PFSK-1 (cell line): Measurements from ENCODE around the gene SAP25.
A peak's percentile ranks its signal among the peaks of the same experiment; 100 is the strongest.

Source experiments
- POLR2AphosphoS5 ChIP-seq: IDR thresholded peaks from 2 replicates; pipeline ENCODE4 v1.6.1; 2012; ENCODE audit warnings: low read depth, mild to moderate bottlenecking, control low read depth, low read length, moderate library complexity
- TAF1 ChIP-seq: IDR thresholded peaks from 2 replicates; pipeline ENCODE4 v1.6.1; 2012; ENCODE audit warnings: low read length, control low read depth, borderline replicate concordance; ENCODE audit not compliant: insufficient read depth
- TF ChIP-seq, protein P1 (sequence below), 2 experiments: IDR thresholded peaks; 2 replicates each; pipeline versions ENCODE4 v1.6.1 to v1.8.0; 2011 to 2012; ENCODE audit warnings: low read depth in 2 of 2, low read length in 2 of 2, control low read depth in 1 of 2, inconsistent platforms in 1 of 2, mild to moderate bottlenecking in 1 of 2, moderate library complexity in 1 of 2; ENCODE audit not compliant: insufficient read depth in 1 of 2

DNA sequence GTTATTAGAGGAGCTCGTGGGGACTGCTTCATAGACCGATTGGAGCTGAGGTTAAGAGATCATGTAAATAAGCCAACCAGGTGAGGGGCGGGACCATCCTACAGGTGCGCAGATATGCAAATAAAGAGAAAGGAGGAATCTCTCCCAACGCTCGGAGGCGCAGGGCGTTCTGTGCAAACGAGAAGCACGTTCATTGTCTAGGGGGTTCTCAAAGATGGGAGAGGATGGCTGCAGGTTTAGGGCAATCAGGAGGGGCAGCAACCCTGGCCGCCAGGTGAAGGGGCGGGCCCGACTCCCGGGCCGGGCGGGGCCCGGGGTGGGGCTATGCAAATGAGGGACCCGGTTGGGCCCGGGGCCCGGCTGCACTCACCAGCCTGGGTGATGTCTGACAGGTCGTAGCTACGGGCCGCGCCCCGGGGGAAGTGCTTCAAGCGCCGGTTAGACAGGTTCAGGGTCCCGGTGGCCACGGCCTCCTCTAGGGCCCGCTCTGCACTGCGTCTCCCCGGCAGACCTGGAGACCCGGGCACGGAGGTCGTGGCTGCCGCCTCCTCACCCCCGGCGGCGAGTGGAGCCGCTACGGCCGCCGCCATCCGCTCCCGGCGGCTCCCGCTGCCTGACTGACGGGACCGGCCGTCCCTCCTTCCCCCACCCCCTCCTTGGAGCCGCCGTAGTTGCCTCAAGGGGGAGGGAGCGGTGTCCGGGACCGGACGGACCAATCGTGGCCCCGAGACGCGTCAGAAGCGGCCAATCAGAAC is 12.0 kb upstream of the SAP25 start, which contains the start of gene LRCH4:
- TF ChIP-seq, protein P1, sequence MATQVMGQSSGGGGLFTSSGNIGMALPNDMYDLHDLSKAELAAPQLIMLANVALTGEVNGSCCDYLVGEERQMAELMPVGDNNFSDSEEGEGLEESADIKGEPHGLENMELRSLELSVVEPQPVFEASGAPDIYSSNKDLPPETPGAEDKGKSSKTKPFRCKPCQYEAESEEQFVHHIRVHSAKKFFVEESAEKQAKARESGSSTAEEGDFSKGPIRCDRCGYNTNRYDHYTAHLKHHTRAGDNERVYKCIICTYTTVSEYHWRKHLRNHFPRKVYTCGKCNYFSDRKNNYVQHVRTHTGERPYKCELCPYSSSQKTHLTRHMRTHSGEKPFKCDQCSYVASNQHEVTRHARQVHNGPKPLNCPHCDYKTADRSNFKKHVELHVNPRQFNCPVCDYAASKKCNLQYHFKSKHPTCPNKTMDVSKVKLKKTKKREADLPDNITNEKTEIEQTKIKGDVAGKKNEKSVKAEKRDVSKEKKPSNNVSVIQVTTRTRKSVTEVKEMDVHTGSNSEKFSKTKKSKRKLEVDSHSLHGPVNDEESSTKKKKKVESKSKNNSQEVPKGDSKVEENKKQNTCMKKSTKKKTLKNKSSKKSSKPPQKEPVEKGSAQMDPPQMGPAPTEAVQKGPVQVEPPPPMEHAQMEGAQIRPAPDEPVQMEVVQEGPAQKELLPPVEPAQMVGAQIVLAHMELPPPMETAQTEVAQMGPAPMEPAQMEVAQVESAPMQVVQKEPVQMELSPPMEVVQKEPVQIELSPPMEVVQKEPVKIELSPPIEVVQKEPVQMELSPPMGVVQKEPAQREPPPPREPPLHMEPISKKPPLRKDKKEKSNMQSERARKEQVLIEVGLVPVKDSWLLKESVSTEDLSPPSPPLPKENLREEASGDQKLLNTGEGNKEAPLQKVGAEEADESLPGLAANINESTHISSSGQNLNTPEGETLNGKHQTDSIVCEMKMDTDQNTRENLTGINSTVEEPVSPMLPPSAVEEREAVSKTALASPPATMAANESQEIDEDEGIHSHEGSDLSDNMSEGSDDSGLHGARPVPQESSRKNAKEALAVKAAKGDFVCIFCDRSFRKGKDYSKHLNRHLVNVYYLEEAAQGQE (IDR thresholded peaks at IDR 0.05; ENCODE audit: insufficient read depth in 1 of 2, low read depth in 2 of 2, low read length in 2 of 2) = 0 out of 4 replicates have a peak, but pooled peaks of 1 of the 2 experiments have one; percentile 26
- peak; percentile 95 for TF ChIP-seq POLR2AphosphoS5
- TF ChIP-seq TAF1 = peak; percentile 92; the same call in 1 of the 2 replicates
